Peyer's patch (tissue), 4 donors: Measurements from ENCODE around the gene ITPR1. TPM values are rescaled to one million over a fixed set of nuclear protein-coding genes. Genes with fewer than 3 reads are reported as not detected.
A peak's percentile ranks its signal among the peaks of the same experiment; 100 is the strongest.

ENCODE experiments used
- DNase-seq, 3 donors: peaks; one replicate each; pipeline ENCODE4 v3.0.0-alpha.2; 2017 to 2019
- H3K27ac ChIP-seq, 4 donors: fragments of 200-600 bp; sonication (generic); one replicate each; pipeline ENCODE4 v1.5.1; 2016 to 2019
- H3K27me3 ChIP-seq, 2 donors: fragments of 200-600 bp; sonication (generic); one replicate each; pipeline ENCODE4 v1.5.1; 2019
- H3K36me3 ChIP-seq, 3 donors: fragments of 200-600 bp; sonication (generic); one replicate each; pipeline ENCODE4 v1.5.1; 2016 to 2019
- H3K4me1 ChIP-seq, 4 donors: fragments of 200-600 bp; sonication (generic); one replicate each; pipeline ENCODE4 v1.5.1; 2016 to 2019
- H3K4me3 ChIP-seq, 4 donors: fragments of 200-600 bp; sonication (generic); 1 replicate in 3 of 4; 2 replicates in 1 of 4; pipeline ENCODE4 v1.5.1; 2016 to 2019; ENCODE audit warnings: mild to moderate bottlenecking in 1 of 4
- H3K9me3 ChIP-seq, 4 donors: fragments of 200-600 bp; sonication (generic); one replicate each; pipeline ENCODE4 v1.5.1; 2016 to 2019; ENCODE audit warnings: mild to moderate bottlenecking in 1 of 4
- CTCF ChIP-seq, 6 experiments: fragments of 450-650 bp in 4 of 6; fragments of 200-600 bp in 2 of 6; sonication (generic) in 1 of 6; IDR thresholded peaks; one replicate each; pipeline ENCODE4 v1.5.1; 2017 to 2019; ENCODE audit warnings: antibody characterized with exemption in 6 of 6, mild to moderate bottlenecking in 3 of 6, moderate library complexity in 1 of 6
- POLR2A ChIP-seq, 2 donors: fragments of 450-650 bp; IDR thresholded peaks; one replicate each; pipeline ENCODE4 v1.5.1; 2017; ENCODE audit warnings: antibody characterized with exemption in 2 of 2, mild to moderate bottlenecking in 2 of 2, moderate library complexity in 2 of 2
- total RNA-seq, 4 donors: library from RNA; depleted of rRNA; stranded (reverse); fragments of >200 nt; gene quantifications; one replicate each; pipeline ENCODE4 v1.1.0, GENCODE V29; 2016

The ITPR1 gene
- total RNA-seq, 4 donors from 2014 or later: 13.3 to 142 (median 22.7) TPM

- H3K27me3 ChIP-seq: no peaks in the 10 kb centered on the region
- TF ChIP-seq CTCF (IDR thresholded peaks at IDR 0.05): no peak
- no peak for TF ChIP-seq POLR2A (IDR thresholded peaks at IDR 0.05)
- H3K4me1 ChIP-seq: peaks cover 0 to 10% (median 1%) of the 10 kb centered on the region in 4 donors
- H3K4me3 ChIP-seq: no peak overlapping the region
- H3K27ac ChIP-seq: no peak overlapping the region
- no peaks in the 10 kb centered on the region for H3K9me3 ChIP-seq
- H3K36me3 ChIP-seq: peaks cover 0 to 15% (median 0%) of the 10 kb centered on the region in 3 donors
- DNase-seq: no peak
Measured at GRCh38 chr3:4708230-4708629, 215.1 kb downstream of the ITPR1 start.

GRCh38 chr3:4709341-4709740 is 216.2 kb downstream of the ITPR1 start:
- no peak for DNase-seq
- no peaks in the 10 kb centered on the region for H3K9me3 ChIP-seq
- peaks cover 0 to 15% (median 0%) of the 10 kb centered on the region in 3 donors for H3K36me3 ChIP-seq
- H3K4me1 ChIP-seq: peaks cover 0 to 10% (median 1%) of the 10 kb centered on the region in 4 donors
- H3K4me3 ChIP-seq: no peak overlapping the region
- H3K27me3 ChIP-seq: no peaks in the 10 kb centered on the region
- TF ChIP-seq POLR2A (IDR thresholded peaks at IDR 0.05) (no peak), CTCF (IDR thresholded peaks at IDR 0.05) (no peak)
- no peak overlapping the region for H3K27ac ChIP-seq

- no peak overlapping the region for H3K4me3 ChIP-seq
- TF ChIP-seq POLR2A (IDR thresholded peaks at IDR 0.05) (no peak), CTCF (IDR thresholded peaks at IDR 0.05) (no peak)
- H3K9me3 ChIP-seq: no peaks in the 10 kb centered on the region
Measured at GRCh38 chr3:4710191-4710590, 217.0 kb downstream of the ITPR1 start.

GRCh38 chr3:4711680-4711992 is 218.5 kb downstream of the ITPR1 start:
- TF ChIP-seq POLR2A (IDR thresholded peaks at IDR 0.05): no peak
- no peak for TF ChIP-seq CTCF (IDR thresholded peaks at IDR 0.05)
- peaks cover 0 to 7% (median 0%) of the 10 kb centered on the region in 3 donors for H3K36me3 ChIP-seq
- no peaks in the 10 kb centered on the region for H3K9me3 ChIP-seq
- H3K27ac ChIP-seq: peak overlapping the region in 1 of 4 donors; percentile 12
- no peak overlapping the region for H3K4me3 ChIP-seq
- DNase-seq: no peak
- peaks cover 0 to 10% (median 1%) of the 10 kb centered on the region in 4 donors for H3K4me1 ChIP-seq
- no peaks in the 10 kb centered on the region for H3K27me3 ChIP-seq

More at GRCh38 chr3:4710191-4710590, 217.0 kb downstream of the ITPR1 start:
- DNase-seq: no peak
- Histone ChIP-seq H3K4me1 (peaks cover 0 to 10% (median 1%) of the 10 kb centered on the region in 4 donors), H3K27me3 (no peaks in the 10 kb centered on the region), H3K27ac (no peak overlapping the region), H3K36me3 (peaks cover 0 to 15% (median 0%) of the 10 kb centered on the region in 3 donors)

GRCh38 chr3:4712109-4712508 is 219.0 kb downstream of the ITPR1 start:
- Histone ChIP-seq H3K27me3 (no peaks in the 10 kb centered on the region), H3K4me3 (no peak overlapping the region), H3K36me3 (peaks cover 0 to 4% (median 0%) of the 10 kb centered on the region in 3 donors), H3K4me1 (peaks cover 0 to 10% (median 1%) of the 10 kb centered on the region in 4 donors), H3K9me3 (no peaks in the 10 kb centered on the region), H3K27ac (peak overlapping the region in 1 of 4 donors; percentile 12)
- no peak for TF ChIP-seq CTCF (IDR thresholded peaks at IDR 0.05)
- no peak for TF ChIP-seq POLR2A (IDR thresholded peaks at IDR 0.05)
- DNase-seq: peak in 1 of 3 donors; percentile 81

GRCh38 chr3:4714045-4714444 is 220.9 kb downstream of the ITPR1 start:
- no peaks in the 10 kb centered on the region for H3K27me3 ChIP-seq
- no peak overlapping the region for H3K4me3 ChIP-seq
- H3K4me1 ChIP-seq: peaks cover 0 to 18% (median 1%) of the 10 kb centered on the region in 4 donors
- H3K36me3 ChIP-seq: peaks cover 0 to 4% (median 0%) of the 10 kb centered on the region in 3 donors
- DNase-seq: no peak
- no peak for TF ChIP-seq POLR2A (IDR thresholded peaks at IDR 0.05)
- TF ChIP-seq CTCF (IDR thresholded peaks at IDR 0.05): no peak
- H3K9me3 ChIP-seq: no peaks in the 10 kb centered on the region
- peak overlapping the region in 1 of 4 donors; percentile 5 for H3K27ac ChIP-seq
